SJCRH30 (cell line): ENCODE results near the gene JPH3. TPM values are rescaled to one million over a fixed set of nuclear protein-coding genes. Genes with fewer than 3 reads are reported as not detected.
A peak's percentile ranks its signal among the peaks of the same experiment; 100 is the strongest.
"Not testable (repeated sequence)": the region's sequence is repeated elsewhere in the genome, so short reads cannot be mapped to it uniquely, and the experiment has no call there.

Experiments used
- DNase-seq, 2 experiments: peaks; one replicate each; pipeline ENCODE4 v3.0.0-alpha.2; 2015 to 2020
- H3K27ac ChIP-seq: fragments of 250-450 bp; sonication (Bioruptor Pico); 2 replicates; pipeline ENCODE4 v1.5.1; 2020; ENCODE audit warnings: mild to moderate bottlenecking, moderate library complexity
- H3K27me3 ChIP-seq: fragments of 250-450 bp; sonication (Bioruptor Pico); 2 replicates; pipeline ENCODE4 v1.5.1; 2020; ENCODE audit warnings: mild to moderate bottlenecking, moderate library complexity
- H3K36me3 ChIP-seq: fragments of 250-450 bp; sonication (Bioruptor Pico); 2 replicates; pipeline ENCODE4 v1.5.1; 2020; ENCODE audit warnings: mild to moderate bottlenecking, moderate library complexity
- H3K4me1 ChIP-seq: fragments of 250-450 bp; sonication (Bioruptor Pico); 2 replicates; pipeline ENCODE4 v1.5.1; 2020; ENCODE audit warnings: mild to moderate bottlenecking, moderate library complexity
- H3K4me3 ChIP-seq: fragments of 250-450 bp; sonication (Bioruptor Pico); 2 replicates; pipeline ENCODE4 v1.5.1; 2020; ENCODE audit warnings: mild to moderate bottlenecking, moderate library complexity
- H3K9me3 ChIP-seq: fragments of 250-450 bp; sonication (Bioruptor Pico); replicated peaks from 2 replicates; pipeline ENCODE4 v1.5.1; 2020; ENCODE audit warnings: mild to moderate bottlenecking, moderate library complexity
- total RNA-seq: library from RNA; depleted of rRNA; stranded (reverse); fragments of >200 nt; shearing (Covaris generic); gene quantifications from 2 replicates; pipeline ENCODE4 v1.2.3, GENCODE V29; 2014

Gene JPH3
- total RNA-seq, 1 experiment from 2014 or later, result not detected

- Histone ChIP-seq H3K27ac (no peak overlapping the region), H3K9me3 (no peaks in the 10 kb centered on the region), H3K27me3 (no peaks in the 10 kb centered on the region), H3K4me3 (no peak overlapping the region), H3K4me1 (no peaks in the 10 kb centered on the region), H3K36me3 (no peaks in the 10 kb centered on the region)
- DNase-seq, result no peak
These were observed 110.0 kb downstream of the JPH3 start for GRCh38 chr16:87712184-87712762.

GRCh38 chr16:87713451-87714229, 111.3 kb downstream of the JPH3 start:
- Histone ChIP-seq H3K4me1 (no peaks in the 10 kb centered on the region), H3K36me3 (no peaks in the 10 kb centered on the region), H3K9me3 (no peaks in the 10 kb centered on the region), H3K27me3 (no peaks in the 10 kb centered on the region), H3K4me3 (no peak overlapping the region), H3K27ac (no peak overlapping the region)
- DNase-seq, result no peak

GRCh38 chr16:87715231-87715630, 112.9 kb downstream of the JPH3 start:
- no peaks in the 10 kb centered on the region for H3K27me3 ChIP-seq

GRCh38 chr16:87715658-87716057, 113.3 kb downstream of the JPH3 start:
- Histone ChIP-seq H3K4me3 (no peak overlapping the region), H3K27me3 (no peaks in the 10 kb centered on the region), H3K9me3 (no peaks in the 10 kb centered on the region), H3K27ac (no peak overlapping the region), H3K4me1 (no peaks in the 10 kb centered on the region), H3K36me3 (no peaks in the 10 kb centered on the region)
- no peak for DNase-seq

More at GRCh38 chr16:87715231-87715630, 112.9 kb downstream of the JPH3 start:
- H3K4me3 ChIP-seq, result no peak overlapping the region
- H3K4me1 ChIP-seq, result no peaks in the 10 kb centered on the region
- H3K36me3 ChIP-seq, result no peaks in the 10 kb centered on the region
- H3K27ac ChIP-seq, result no peak overlapping the region
- no peak for DNase-seq
- no peaks in the 10 kb centered on the region for H3K9me3 ChIP-seq

- DNase-seq, H3K36me3 ChIP-seq, H3K4me3 ChIP-seq, H3K9me3 ChIP-seq, H3K27ac ChIP-seq, H3K27me3 ChIP-seq: not testable (repeated sequence)
- H3K4me1 ChIP-seq, result peaks cover 21% of the 10 kb centered on the region
These were observed 116.5 kb downstream of the JPH3 start for GRCh38 chr16:87718831-87719230.

GRCh38 chr16:87720446-87720845, 118.1 kb downstream of the JPH3 start:
- Histone ChIP-seq H3K27ac (no peak overlapping the region), H3K27me3 (no peaks in the 10 kb centered on the region), H3K4me1 (peaks cover 31% of the 10 kb centered on the region), H3K9me3 (no peaks in the 10 kb centered on the region), H3K36me3 (peaks cover 6% of the 10 kb centered on the region), H3K4me3 (no peak overlapping the region)
- DNase-seq, result no peak

- Histone ChIP-seq H3K27ac (peak overlapping the region; percentile 82), H3K4me3 (no peak overlapping the region), H3K27me3 (no peaks in the 10 kb centered on the region), H3K36me3 (peaks cover 6% of the 10 kb centered on the region), H3K4me1 (peaks cover 38% of the 10 kb centered on the region), H3K9me3 (no peaks in the 10 kb centered on the region)
- DNase-seq, result no peak
These were observed 119.6 kb downstream of the JPH3 start for GRCh38 chr16:87721622-87722585.

- Histone ChIP-seq H3K4me3 (no peak overlapping the region), H3K27ac (peak overlapping the region; percentile 82), H3K27me3 (no peaks in the 10 kb centered on the region), H3K36me3 (peaks cover 6% of the 10 kb centered on the region), H3K4me1 (peaks cover 46% of the 10 kb centered on the region), H3K9me3 (no peaks in the 10 kb centered on the region)
- DNase-seq, result no peak
These were observed 120.4 kb downstream of the JPH3 start for GRCh38 chr16:87722590-87723225.

- peak overlapping the region; percentile 82 for H3K27ac ChIP-seq
These were observed 120.9 kb downstream of the JPH3 start for GRCh38 chr16:87723226-87723623.

GRCh38 chr16:87724490-87725291, 122.4 kb downstream of the JPH3 start:
- no peaks in the 10 kb centered on the region for H3K9me3 ChIP-seq
- DNase-seq, result no peak
- H3K27ac ChIP-seq, result no peak overlapping the region

More at GRCh38 chr16:87723226-87723623, 120.9 kb downstream of the JPH3 start:
- Histone ChIP-seq H3K9me3 (no peaks in the 10 kb centered on the region), H3K36me3 (peaks cover 6% of the 10 kb centered on the region), H3K4me3 (no peak overlapping the region), H3K27me3 (no peaks in the 10 kb centered on the region), H3K4me1 (peaks cover 49% of the 10 kb centered on the region)
- DNase-seq, result peak; percentile 96

GRCh38 chr16:87725596-87726235, 123.4 kb downstream of the JPH3 start:
- Histone ChIP-seq H3K9me3 (no peaks in the 10 kb centered on the region), H3K27me3 (no peaks in the 10 kb centered on the region), H3K36me3 (peaks cover 17% of the 10 kb centered on the region), H3K4me1 (peaks cover 55% of the 10 kb centered on the region), H3K27ac (peak overlapping the region; percentile 35), H3K4me3 (no peak overlapping the region)
- peak; percentile 72 for DNase-seq

More at GRCh38 chr16:87724490-87725291, 122.4 kb downstream of the JPH3 start:
- Histone ChIP-seq H3K36me3 (peaks cover 12% of the 10 kb centered on the region), H3K27me3 (no peaks in the 10 kb centered on the region), H3K4me1 (peaks cover 55% of the 10 kb centered on the region), H3K4me3 (no peak overlapping the region)

- peak overlapping the region; percentile 85 for H3K27ac ChIP-seq
- H3K36me3 ChIP-seq, result peaks cover 17% of the 10 kb centered on the region
- H3K4me1 ChIP-seq, result peaks cover 53% of the 10 kb centered on the region
- H3K27me3 ChIP-seq, H3K4me3 ChIP-seq, H3K9me3 ChIP-seq: not testable (repeated sequence)
- DNase-seq, result peak in 1 of 2 experiments; percentile 24
These were observed 124.3 kb downstream of the JPH3 start for GRCh38 chr16:87726577-87726976.

- no peaks in the 10 kb centered on the region for H3K9me3 ChIP-seq
- peak overlapping the region; percentile 85 for H3K27ac ChIP-seq
- no peaks in the 10 kb centered on the region for H3K27me3 ChIP-seq
- no peak overlapping the region for H3K4me3 ChIP-seq
- H3K4me1 ChIP-seq, result peaks cover 45% of the 10 kb centered on the region
- no peak for DNase-seq
- H3K36me3 ChIP-seq, result peaks cover 13% of the 10 kb centered on the region
These were observed 125.0 kb downstream of the JPH3 start for GRCh38 chr16:87727346-87727745.
